Right lobe of liver (tissue), 6 donors: ENCODE measurements around the gene KRT7. TPM values are rescaled to one million over a fixed set of nuclear protein-coding genes. Genes with fewer than 3 reads are reported as not detected.

Experiments
- ATAC-seq, 4 donors: fragments of 200-7000 bp; cut with Tn5 transposase; one replicate each; pipeline ENCODE4 v1.9.1; 2020; ENCODE audit warnings: mild to moderate bottlenecking in 4 of 4, moderate library complexity in 4 of 4
- DNase-seq, 3 donors: peaks; one replicate each; pipeline ENCODE4 v3.0.0-alpha.2; 2020
- H3K27ac ChIP-seq, 3 donors: fragments of 200-600 bp; one replicate each; pipeline ENCODE4 v1.8.0; 2022
- H3K27me3 ChIP-seq, 2 donors: fragments of 200-600 bp; one replicate each; pipeline ENCODE4 v1.8.0; 2022
- H3K36me3 ChIP-seq, 4 donors: fragments of 200-600 bp; sonication (generic) in 1 of 4; one replicate each; pipeline versions ENCODE4 v1.5.1 to v1.8.0; 2017 to 2022; ENCODE audit warnings: control low read depth in 1 of 4
- H3K4me1 ChIP-seq, 4 donors: fragments of 200-600 bp; sonication (generic) in 1 of 4; one replicate each; pipeline versions ENCODE4 v1.5.1 to v1.8.0; 2017 to 2022; ENCODE audit warnings: control low read depth in 1 of 4
- H3K4me3 ChIP-seq, 3 donors: fragments of 200-600 bp; one replicate each; pipeline ENCODE4 v1.8.0; 2022
- H3K9me3 ChIP-seq, 4 donors: fragments of 200-600 bp; sonication (generic) in 1 of 4; one replicate each; pipeline versions ENCODE4 v1.5.1 to v1.8.0; 2017 to 2022; ENCODE audit warnings: control low read depth in 1 of 4
- CTCF ChIP-seq, 4 donors: fragments of 200-600 bp in 3 of 4; fragments of 450-650 bp in 1 of 4; IDR thresholded peaks; one replicate each; pipeline versions ENCODE4 v1.5.1 to v1.8.0; 2016 to 2022; ENCODE audit warnings: antibody characterized with exemption in 4 of 4, mild to moderate bottlenecking in 2 of 4
- POLR2A ChIP-seq: fragments of 450-650 bp; IDR thresholded peaks from one replicate; pipeline ENCODE4 v1.6.1; 2017; ENCODE audit warnings: antibody characterized with exemption, mild to moderate bottlenecking
- WGBS: methylation state at CpG from one replicate; pipeline ENCODE4 v1.1.6; 2018; ENCODE audit warnings: low coverage, low lambda C conversion rate; ENCODE audit not compliant: insufficient coverage; ENCODE audit errors: missing lambda C conversion rate; 5-methylcytosine and 5-hydroxymethylcytosine counted together
- intact Hi-C, 2 donors: fragments of 100-400 bp; cut with DNase I; formaldehyde crosslinking; loops; one replicate each; pipeline versions ENCODE4 v1.11.2 to v1.14.1; 2022
- total RNA-seq, 6 experiments: library from RNA; depleted of rRNA in 2 of 6; stranded (reverse); fragments of >200 nt in 2 of 6; fragmentation: NEBNext Ultra II Directional in 3 of 6; extraction: Animal tissue kit (Norgen Biotek cat#: 25700) in 3 of 6; gene quantifications; one replicate each; pipeline versions ENCODE4 v1.1.0 to v1.2.4, GENCODE V29; 2016 to 2023
- donor health status: DM: no; HTN: yes; CAD: no.
- donor health status: DM: no; HTN: no; CAD: no.
- donor health status: DM: no; HTN: no; CAD: no.
- donor health status: DM: no; HTN: yes; CAD: no.
- donor health status: DM: no; HTN: yes; CAD: no.

KRT7 gene
- total RNA-seq, 6 experiments from 2014 or later: 3.4 to 19.2 (median 10.7) TPM

GRCh38 chr12:52295663-52296062 is 62.6 kb downstream of the KRT7 start:
- Histone ChIP-seq H3K36me3 (no peaks in the 10 kb centered on the region), H3K27ac (no peak overlapping the region), H3K4me3 (no peak overlapping the region), H3K4me1 (peaks cover 0 to 3% (median 0%) of the 10 kb centered on the region in 4 donors), H3K9me3 (no peaks in the 10 kb centered on the region), H3K27me3 (no peaks in the 10 kb centered on the region)
- 44% methylated on average over 1 of the region's 1 CpG for WGBS
- ATAC-seq (no peak), DNase-seq (peak in 1 of 3 donors; percentile 3)
- TF ChIP-seq POLR2A: no peak
- TF ChIP-seq CTCF (IDR thresholded peaks at IDR 0.05): no peak
- intact Hi-C loops: no loop called here

GRCh38 chr12:52296572-52297215 is 63.7 kb downstream of the KRT7 start:
- intact Hi-C loops: no loop called here
- no peaks in the 10 kb centered on the region for H3K9me3 ChIP-seq
- no peaks in the 10 kb centered on the region for H3K27me3 ChIP-seq
- no peaks in the 10 kb centered on the region for H3K36me3 ChIP-seq
- peaks cover 0 to 3% (median 0%) of the 10 kb centered on the region in 4 donors for H3K4me1 ChIP-seq
- H3K4me3 ChIP-seq: no peak overlapping the region
- peak in 2 of 3 donors; percentile 21 to 26 for DNase-seq
- no peak for TF ChIP-seq CTCF (IDR thresholded peaks at IDR 0.05)
- no peak for TF ChIP-seq POLR2A
- no peak overlapping the region for H3K27ac ChIP-seq
- 84% methylated on average over 3 of the region's 5 CpGs for WGBS
- ATAC-seq: no peak

Other genes with a start within 250 kb of the KRT7 start
- gene TAMALIN, start 226.3 kb upstream of the KRT7 start, total RNA-seq: 1 to 10 TPM; 2.9 to 6.5 (median 3.9) TPM
- 1 to 10 TPM; 5.0 to 8.8 (median 7.7) TPM for gene NR4A1, start 181.8 kb upstream of the KRT7 start, total RNA-seq
- gene ATG101, start 163.3 kb upstream of the KRT7 start, total RNA-seq: 10 to 100 TPM; 17.4 to 29.7 (median 21.0) TPM
- gene SMIM41, start 153.5 kb upstream of the KRT7 start, total RNA-seq: not detected
- gene KRT80, start 41.2 kb upstream of the KRT7 start, total RNA-seq: under 1 TPM; 0.09 to 0.51 (median 0.15) TPM
- not detected for gene KRT86, start 41.4 kb downstream of the KRT7 start, total RNA-seq
- under 1 TPM in 1 of 6 experiments, not detected in 5; 0.13 TPM for gene KRT81, start 58.3 kb downstream of the KRT7 start, total RNA-seq
- gene KRT83, start 88.2 kb downstream of the KRT7 start, total RNA-seq: not detected
- gene KRT85, start 134.2 kb downstream of the KRT7 start, total RNA-seq: not detected
- not detected for gene KRT84, start 152.4 kb downstream of the KRT7 start, total RNA-seq
- not detected for gene KRT82, start 173.1 kb downstream of the KRT7 start, total RNA-seq
- gene KRT75, start 201.1 kb downstream of the KRT7 start, total RNA-seq: not detected
- under 1 TPM in 1 of 6 experiments, not detected in 5; 0.13 TPM for gene KRT6B, start 218.9 kb downstream of the KRT7 start, total RNA-seq
- gene KRT6C, start 240.6 kb downstream of the KRT7 start, total RNA-seq: under 1 TPM in 1 of 6 experiments, not detected in 5; 0.15 TPM